Measurements from ENCODE around the gene ZKSCAN1.

ZKSCAN1 gene

DNA sequence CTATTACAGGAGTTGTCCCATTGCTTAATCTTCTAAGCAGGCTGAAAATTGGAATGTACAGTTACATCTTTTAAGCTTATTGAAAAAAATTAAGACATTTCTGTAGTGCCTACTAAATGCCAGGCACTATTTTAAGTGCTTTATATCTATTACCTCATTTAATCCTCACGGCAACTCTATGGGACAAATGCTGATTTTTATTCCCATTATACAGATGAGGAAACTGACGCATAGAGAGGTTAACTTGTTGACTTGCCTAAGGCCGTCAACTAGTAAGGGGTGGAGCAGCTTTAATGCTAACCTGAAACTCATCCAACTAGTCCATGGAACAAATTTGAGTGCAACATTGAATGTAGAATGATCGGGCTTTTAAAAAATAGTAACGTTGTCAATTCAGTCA, 2.5 kb downstream of the ZKSCAN1 start:
- WGBS, 2 experiments (ENCODE audit: insufficient coverage in 2 of 2): 100% methylated on average over 2 to 4 of the region's 5 CpGs
- no peaks in the 10 kb centered on the region for H3K9me3 ChIP-seq (ENCODE audit: control insufficient read depth, low read length)
- H3K4me1 ChIP-seq (ENCODE audit: control insufficient read depth, insufficient read depth, low read length, poor library complexity, severe bottlenecking): peaks cover 2% of the 10 kb centered on the region
- no peak overlapping the region for H3K27ac ChIP-seq (ENCODE audit: low read depth, low read length, severe bottlenecking)
- no peak overlapping the region for H3K4me3 ChIP-seq (ENCODE audit: extremely low read depth, insufficient read depth, low read length, poor library complexity, severe bottlenecking)
- H3K36me3 ChIP-seq (ENCODE audit: control insufficient read depth, insufficient read depth, low read length): peaks cover 44% of the 10 kb centered on the region

DNA sequence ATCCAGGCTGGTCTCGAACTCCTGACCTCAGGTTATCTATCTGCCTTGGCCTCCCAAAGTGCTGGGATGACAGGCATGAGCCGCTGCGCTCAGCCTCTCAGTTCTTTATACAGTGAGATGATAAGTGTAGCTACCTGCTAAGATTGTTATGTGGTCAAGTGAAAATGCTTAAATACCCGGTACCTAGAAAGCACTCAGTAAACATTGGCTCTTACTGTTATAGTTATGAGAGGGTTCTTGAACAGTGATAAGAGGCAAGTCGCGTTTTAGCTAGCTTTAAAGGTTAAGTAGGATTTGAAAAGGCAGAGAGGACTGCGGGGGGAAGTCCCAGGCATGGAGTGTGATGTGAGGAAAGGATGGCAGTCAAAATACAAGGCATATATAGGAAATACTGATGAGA, 4.5 kb downstream of the ZKSCAN1 start:
- 97 to 98% methylated on average over 7 of the region's 7 CpGs for WGBS, 2 experiments (ENCODE audit: insufficient coverage in 2 of 2)
- H3K9me3 ChIP-seq (ENCODE audit: control insufficient read depth, low read length): no peaks in the 10 kb centered on the region
- peaks cover 2% of the 10 kb centered on the region for H3K4me1 ChIP-seq (ENCODE audit: control insufficient read depth, insufficient read depth, low read length, poor library complexity, severe bottlenecking)
- no peak overlapping the region for H3K27ac ChIP-seq (ENCODE audit: low read depth, low read length, severe bottlenecking)
- peaks cover 62% of the 10 kb centered on the region for H3K36me3 ChIP-seq (ENCODE audit: control insufficient read depth, insufficient read depth, low read length)
- H3K4me3 ChIP-seq (ENCODE audit: extremely low read depth, insufficient read depth, low read length, poor library complexity, severe bottlenecking): no peak overlapping the region

DNA sequence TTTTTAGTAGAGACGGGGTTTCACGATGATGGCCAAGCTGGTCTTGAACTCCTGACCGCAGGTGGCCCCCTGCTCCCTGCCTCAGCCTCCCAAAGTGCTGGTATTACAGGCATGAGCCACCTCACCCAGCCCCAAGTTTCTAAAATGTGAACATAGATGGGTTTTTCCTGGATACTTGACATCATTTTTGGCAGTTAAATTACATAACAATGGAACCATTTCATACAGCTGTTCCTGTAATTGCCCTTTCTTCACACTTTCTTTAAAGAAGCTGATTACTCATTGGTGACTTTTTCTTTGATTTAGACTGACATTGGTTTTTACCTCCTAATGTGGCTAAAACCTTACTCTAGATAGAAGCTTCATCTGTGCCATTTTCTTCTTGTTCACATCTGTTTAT, 5.9 kb downstream of the ZKSCAN1 start:
- Histone ChIP-seq H3K36me3 (ENCODE audit: control insufficient read depth, insufficient read depth, low read length) (peaks cover 76% of the 10 kb centered on the region), H3K4me1 (ENCODE audit: control insufficient read depth, insufficient read depth, low read length, poor library complexity, severe bottlenecking) (no peaks in the 10 kb centered on the region), H3K27ac (ENCODE audit: low read depth, low read length, severe bottlenecking) (no peak overlapping the region), H3K4me3 (ENCODE audit: extremely low read depth, insufficient read depth, low read length, poor library complexity, severe bottlenecking) (no peak overlapping the region), H3K9me3 (ENCODE audit: control insufficient read depth, low read length) (no peaks in the 10 kb centered on the region)
- WGBS, 2 experiments (ENCODE audit: insufficient coverage in 2 of 2): 90 to 96% methylated on average over 2 to 3 of the region's 3 CpGs

DNA sequence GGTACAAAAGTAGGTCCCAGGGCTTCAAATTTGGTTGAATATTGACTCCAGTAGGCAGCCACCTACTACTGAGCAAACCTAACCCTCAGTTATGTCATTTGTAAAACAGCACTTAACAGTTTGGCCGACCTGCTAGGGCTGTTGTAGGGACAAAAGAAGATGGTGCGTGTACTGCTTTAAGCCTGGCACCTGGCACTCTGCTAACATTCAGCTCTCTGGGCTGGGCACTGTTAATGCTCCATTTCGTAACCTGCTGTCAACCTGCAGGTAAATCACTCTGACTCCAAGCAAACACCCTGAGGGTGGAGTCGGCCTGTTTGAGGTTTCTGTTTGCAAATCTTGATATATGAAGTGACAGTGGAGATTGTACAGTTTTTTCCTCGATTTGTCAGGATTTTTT, 7.2 kb downstream of the ZKSCAN1 start:
- Histone ChIP-seq H3K9me3 (ENCODE audit: control insufficient read depth, low read length) (no peaks in the 10 kb centered on the region), H3K36me3 (ENCODE audit: control insufficient read depth, insufficient read depth, low read length) (peaks cover 83% of the 10 kb centered on the region), H3K4me1 (ENCODE audit: control insufficient read depth, insufficient read depth, low read length, poor library complexity, severe bottlenecking) (no peaks in the 10 kb centered on the region), H3K4me3 (ENCODE audit: extremely low read depth, insufficient read depth, low read length, poor library complexity, severe bottlenecking) (no peak overlapping the region), H3K27ac (ENCODE audit: low read depth, low read length, severe bottlenecking) (no peak overlapping the region)
- WGBS, 2 experiments (ENCODE audit: insufficient coverage in 2 of 2): 83 to 87% methylated on average over 4 of the region's 5 CpGs

DNA sequence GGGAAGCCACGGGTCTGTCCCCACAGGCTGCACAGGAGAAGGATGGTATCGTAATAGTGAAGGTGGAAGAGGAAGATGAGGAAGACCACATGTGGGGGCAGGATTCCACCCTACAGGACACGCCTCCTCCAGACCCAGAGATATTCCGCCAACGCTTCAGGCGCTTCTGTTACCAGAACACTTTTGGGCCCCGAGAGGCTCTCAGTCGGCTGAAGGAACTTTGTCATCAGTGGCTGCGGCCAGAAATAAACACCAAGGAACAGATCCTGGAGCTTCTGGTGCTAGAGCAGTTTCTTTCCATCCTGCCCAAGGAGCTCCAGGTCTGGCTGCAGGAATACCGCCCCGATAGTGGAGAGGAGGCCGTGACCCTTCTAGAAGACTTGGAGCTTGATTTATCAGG, 8.1 kb downstream of the ZKSCAN1 start:
- Histone ChIP-seq H3K36me3 (ENCODE audit: control insufficient read depth, insufficient read depth, low read length) (peaks cover 84% of the 10 kb centered on the region), H3K4me3 (ENCODE audit: extremely low read depth, insufficient read depth, low read length, poor library complexity, severe bottlenecking) (no peak overlapping the region), H3K27ac (ENCODE audit: low read depth, low read length, severe bottlenecking) (no peak overlapping the region), H3K9me3 (ENCODE audit: control insufficient read depth, low read length) (no peaks in the 10 kb centered on the region), H3K4me1 (ENCODE audit: control insufficient read depth, insufficient read depth, low read length, poor library complexity, severe bottlenecking) (no peaks in the 10 kb centered on the region)
- 96 to 100% methylated on average over 11 to 12 of the region's 12 CpGs for WGBS, 2 experiments (ENCODE audit: insufficient coverage in 2 of 2)

DNA sequence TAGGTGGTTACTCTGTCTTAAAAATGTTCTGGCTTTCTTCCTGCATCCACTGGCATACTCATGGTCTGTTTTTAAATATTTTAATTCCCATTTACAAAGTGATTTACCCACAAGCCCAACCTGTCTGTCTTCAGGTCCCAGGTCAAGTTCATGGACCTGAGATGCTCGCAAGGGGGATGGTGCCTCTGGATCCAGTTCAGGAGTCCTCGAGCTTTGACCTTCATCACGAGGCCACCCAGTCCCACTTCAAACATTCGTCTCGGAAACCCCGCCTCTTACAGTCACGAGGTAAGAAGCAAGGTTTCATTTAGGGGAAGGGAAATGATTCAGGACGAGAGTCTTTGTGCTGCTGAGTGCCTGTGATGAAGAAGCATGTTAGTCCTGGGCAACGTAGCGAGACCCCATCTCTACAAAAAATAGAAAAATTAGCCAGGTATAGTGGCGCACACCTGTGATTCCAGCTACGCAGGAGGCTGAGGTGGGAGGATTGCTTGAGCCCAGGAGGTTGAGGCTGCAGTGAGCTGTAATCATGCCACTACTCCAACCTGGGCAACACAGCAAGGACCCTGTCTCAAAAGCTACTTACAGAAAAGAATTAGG, 8.7 kb downstream of the ZKSCAN1 start:
- 96 to 99% methylated on average over 10 of the region's 12 CpGs for WGBS, 2 experiments (ENCODE audit: insufficient coverage in 2 of 2)
- H3K36me3 ChIP-seq (ENCODE audit: control insufficient read depth, insufficient read depth, low read length): peaks cover 79% of the 10 kb centered on the region
- H3K9me3 ChIP-seq (ENCODE audit: control insufficient read depth, low read length): no peaks in the 10 kb centered on the region

DNA sequence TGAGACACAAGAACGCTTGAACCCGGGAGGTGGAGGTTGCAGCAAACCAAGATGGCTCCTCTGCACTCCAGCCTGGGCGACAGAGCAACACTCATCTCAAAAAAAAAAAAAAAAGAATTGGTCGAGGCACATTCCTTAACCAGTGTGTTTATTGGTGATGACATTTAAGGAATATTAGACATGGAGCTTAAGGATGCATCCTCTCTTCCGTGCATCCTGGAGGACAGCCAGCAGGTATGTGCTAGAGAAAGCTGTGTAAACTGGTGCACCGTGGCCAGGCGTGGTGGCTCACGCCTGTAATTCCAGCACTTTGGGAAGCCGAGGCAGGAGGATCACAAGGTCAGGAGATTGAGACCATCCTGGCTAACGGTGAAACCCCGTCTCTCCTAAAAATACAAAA, 11.8 kb downstream of the ZKSCAN1 start:
- Histone ChIP-seq H3K4me1 (ENCODE audit: control insufficient read depth, insufficient read depth, low read length, poor library complexity, severe bottlenecking) (no peaks in the 10 kb centered on the region), H3K27ac (ENCODE audit: low read depth, low read length, severe bottlenecking) (no peak overlapping the region), H3K9me3 (ENCODE audit: control insufficient read depth, low read length) (no peaks in the 10 kb centered on the region), H3K36me3 (ENCODE audit: control insufficient read depth, insufficient read depth, low read length) (peaks cover 90% of the 10 kb centered on the region), H3K4me3 (ENCODE audit: extremely low read depth, insufficient read depth, low read length, poor library complexity, severe bottlenecking) (no peak overlapping the region)
- WGBS, 2 experiments (ENCODE audit: insufficient coverage in 2 of 2): 88 to 100% methylated on average over 7 to 8 of the region's 11 CpGs

More for the DNA sequence above, 8.7 kb downstream of the ZKSCAN1 start:
- H3K4me1 ChIP-seq (ENCODE audit: control insufficient read depth, insufficient read depth, low read length, poor library complexity, severe bottlenecking): no peaks in the 10 kb centered on the region
- H3K4me3 ChIP-seq (ENCODE audit: extremely low read depth, insufficient read depth, low read length, poor library complexity, severe bottlenecking): no peak overlapping the region
- H3K27ac ChIP-seq (ENCODE audit: low read depth, low read length, severe bottlenecking): no peak overlapping the region

DNA sequence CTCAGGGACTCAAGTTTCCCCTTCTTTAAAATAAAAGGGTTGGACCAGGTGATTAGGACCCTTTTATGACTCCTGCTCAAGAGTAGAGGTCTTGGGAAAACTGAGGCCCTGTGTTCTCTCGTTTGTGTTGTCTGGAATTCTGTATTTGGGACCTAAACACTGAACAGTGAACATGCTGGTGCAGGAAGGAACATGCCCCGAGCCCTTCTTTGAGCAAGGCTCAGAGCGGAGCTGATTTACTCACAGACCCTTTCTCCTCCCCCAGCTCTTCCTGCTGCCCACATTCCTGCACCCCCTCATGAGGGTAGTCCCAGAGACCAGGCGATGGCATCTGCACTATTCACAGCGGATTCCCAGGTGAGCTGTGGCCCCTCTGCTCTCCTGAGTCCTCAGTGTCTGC, 14.2 kb downstream of the ZKSCAN1 start:
- 90 to 94% methylated on average over 5 of the region's 5 CpGs for WGBS, 2 experiments (ENCODE audit: insufficient coverage in 2 of 2)
- H3K27ac ChIP-seq (ENCODE audit: low read depth, low read length, severe bottlenecking): no peak overlapping the region
- H3K9me3 ChIP-seq (ENCODE audit: control insufficient read depth, low read length): peaks cover 8% of the 10 kb centered on the region
- H3K36me3 ChIP-seq (ENCODE audit: control insufficient read depth, insufficient read depth, low read length): peaks cover 88% of the 10 kb centered on the region
- H3K4me1 ChIP-seq (ENCODE audit: control insufficient read depth, insufficient read depth, low read length, poor library complexity, severe bottlenecking): peaks cover 6% of the 10 kb centered on the region
- no peak overlapping the region for H3K4me3 ChIP-seq (ENCODE audit: extremely low read depth, insufficient read depth, low read length, poor library complexity, severe bottlenecking)

DNA sequence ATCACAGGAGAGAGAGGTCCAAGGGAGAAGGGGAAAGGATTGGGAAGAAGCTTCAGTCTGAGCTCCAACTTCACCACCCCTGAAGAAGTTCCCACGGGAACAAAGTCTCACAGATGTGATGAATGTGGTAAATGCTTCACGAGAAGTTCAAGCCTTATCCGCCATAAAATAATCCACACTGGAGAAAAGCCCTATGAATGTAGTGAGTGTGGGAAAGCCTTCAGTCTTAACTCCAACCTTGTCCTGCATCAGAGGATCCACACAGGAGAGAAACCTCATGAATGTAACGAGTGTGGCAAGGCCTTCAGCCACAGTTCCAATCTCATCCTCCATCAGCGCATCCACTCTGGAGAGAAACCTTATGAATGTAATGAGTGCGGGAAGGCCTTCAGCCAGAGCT, 18.1 kb downstream of the ZKSCAN1 start:
- peaks cover 90% of the 10 kb centered on the region for H3K36me3 ChIP-seq (ENCODE audit: control insufficient read depth, insufficient read depth, low read length)
- H3K4me1 ChIP-seq (ENCODE audit: control insufficient read depth, insufficient read depth, low read length, poor library complexity, severe bottlenecking): peaks cover 15% of the 10 kb centered on the region
- H3K9me3 ChIP-seq (ENCODE audit: control insufficient read depth, low read length): peaks cover 8% of the 10 kb centered on the region
- no peak overlapping the region for H3K4me3 ChIP-seq (ENCODE audit: extremely low read depth, insufficient read depth, low read length, poor library complexity, severe bottlenecking)
- H3K27ac ChIP-seq (ENCODE audit: low read depth, low read length, severe bottlenecking): no peak overlapping the region
- WGBS, 2 experiments (ENCODE audit: insufficient coverage in 2 of 2): 100% methylated on average over 1 of the region's 6 CpGs; no CpG with 5 or more reads in 1 of the 2 experiments

DNA sequence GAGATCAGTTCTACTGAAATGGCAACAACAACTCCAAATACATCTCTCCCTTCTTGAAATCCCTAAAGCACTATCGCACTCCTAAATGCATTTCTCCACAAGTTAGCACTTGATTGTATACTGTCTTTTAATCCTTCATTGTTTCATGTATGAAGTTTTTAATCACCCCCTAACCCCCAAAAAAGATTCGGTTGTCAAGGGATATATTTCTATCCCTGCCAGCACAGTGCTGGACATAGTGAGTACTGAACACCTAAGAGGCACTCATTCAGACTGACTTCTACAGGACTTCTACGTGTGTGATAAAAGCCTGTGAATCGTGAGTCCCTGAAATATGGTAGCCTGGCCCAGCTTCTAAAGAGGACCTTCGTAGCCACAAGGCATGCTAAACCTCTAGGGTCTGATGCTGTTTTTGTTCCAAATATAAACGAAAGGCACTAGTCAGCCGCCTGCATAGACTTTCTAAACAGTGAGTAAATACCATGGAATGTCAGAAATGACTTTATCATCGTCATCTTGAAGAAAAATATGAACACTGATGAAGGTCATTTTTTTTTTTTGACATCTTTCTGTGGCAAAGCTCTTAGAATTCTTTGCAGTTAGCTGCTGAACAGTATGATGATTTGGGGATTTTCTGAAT, 19.6 kb downstream of the ZKSCAN1 start:
- H3K9me3 ChIP-seq (ENCODE audit: control insufficient read depth, low read length): peaks cover 8% of the 10 kb centered on the region
- 94 to 95% methylated on average over 7 of the region's 8 CpGs for WGBS, 2 experiments (ENCODE audit: insufficient coverage in 2 of 2)
- no peak overlapping the region for H3K4me3 ChIP-seq (ENCODE audit: extremely low read depth, insufficient read depth, low read length, poor library complexity, severe bottlenecking)
- H3K4me1 ChIP-seq (ENCODE audit: control insufficient read depth, insufficient read depth, low read length, poor library complexity, severe bottlenecking): peaks cover 15% of the 10 kb centered on the region
- H3K27ac ChIP-seq (ENCODE audit: low read depth, low read length, severe bottlenecking): no peak overlapping the region
- H3K36me3 ChIP-seq (ENCODE audit: control insufficient read depth, insufficient read depth, low read length): peaks cover 87% of the 10 kb centered on the region

DNA sequence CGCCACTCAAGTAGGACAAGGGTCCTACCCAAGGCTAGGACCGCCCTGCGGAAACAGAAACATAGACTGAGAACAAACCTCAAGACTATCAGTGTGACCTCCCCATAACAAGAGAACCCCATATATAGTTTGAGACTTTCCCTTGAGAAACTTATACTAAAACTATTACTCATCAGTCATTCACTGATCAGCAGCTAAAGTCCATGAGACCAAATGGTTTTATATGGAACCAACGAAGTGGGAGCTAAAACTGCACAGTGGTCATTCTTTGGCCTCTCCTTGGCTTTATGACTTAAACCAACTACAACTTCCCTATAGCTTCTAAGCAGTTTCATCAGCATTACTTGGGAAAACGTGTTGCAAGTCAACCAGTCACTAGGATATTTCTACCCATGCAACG, 20.5 kb downstream of the ZKSCAN1 start:
- Histone ChIP-seq H3K36me3 (ENCODE audit: control insufficient read depth, insufficient read depth, low read length) (peaks cover 78% of the 10 kb centered on the region), H3K9me3 (ENCODE audit: control insufficient read depth, low read length) (peaks cover 8% of the 10 kb centered on the region), H3K27ac (ENCODE audit: low read depth, low read length, severe bottlenecking) (no peak overlapping the region), H3K4me3 (ENCODE audit: extremely low read depth, insufficient read depth, low read length, poor library complexity, severe bottlenecking) (no peak overlapping the region), H3K4me1 (ENCODE audit: control insufficient read depth, insufficient read depth, low read length, poor library complexity, severe bottlenecking) (peaks cover 15% of the 10 kb centered on the region)
- WGBS, 2 experiments (ENCODE audit: insufficient coverage in 2 of 2): 43 to 69% methylated on average over 2 to 4 of the region's 6 CpGs

Data from mesodermal cell (in vitro differentiated cells).